NK-92 (cell line): ENCODE measurements around the gene PID1.

ENCODE experiments used
- DNase-seq: peaks from one replicate; lab custom pipeline; 2025; ENCODE audit not compliant: unreplicated experiment; lab: John Stamatoyannopoulos, UW

Gene PID1

GRCh38 chr2:229126066-229126465, 145.0 kb downstream of the PID1 start:
- no peak for DNase-seq

- no peak for DNase-seq
Measured at GRCh38 chr2:229124136-229124535, 147.0 kb downstream of the PID1 start.

- no peak for DNase-seq
Measured at GRCh38 chr2:229118927-229119326, 152.2 kb downstream of the PID1 start.

- DNase-seq = no peak
Measured at GRCh38 chr2:229118336-229118735, 152.8 kb downstream of the PID1 start.

- no peak for DNase-seq
Measured at GRCh38 chr2:229111744-229112143, 159.3 kb downstream of the PID1 start.

- no peak for DNase-seq
Measured at GRCh38 chr2:229109195-229109594, 161.9 kb downstream of the PID1 start.

GRCh38 chr2:229107601-229108000, 163.5 kb downstream of the PID1 start:
- DNase-seq = no peak

GRCh38 chr2:229104974-229105387, 166.1 kb downstream of the PID1 start:
- DNase-seq = no peak

- no peak for DNase-seq
Measured at GRCh38 chr2:229104025-229104424, 167.1 kb downstream of the PID1 start.

GRCh38 chr2:229101314-229101713, 169.8 kb downstream of the PID1 start:
- DNase-seq = no peak

- DNase-seq = no peak
Measured at GRCh38 chr2:229099231-229099630, 171.9 kb downstream of the PID1 start.

- no peak for DNase-seq
Measured at GRCh38 chr2:229098801-229099200, 172.3 kb downstream of the PID1 start.

GRCh38 chr2:229096409-229097066, 174.5 kb downstream of the PID1 start:
- DNase-seq = no peak

- DNase-seq = no peak
Measured at GRCh38 chr2:229095472-229095871, 175.6 kb downstream of the PID1 start.

GRCh38 chr2:229090225-229090624, 180.9 kb downstream of the PID1 start:
- DNase-seq = no peak

- no peak for DNase-seq
Measured at GRCh38 chr2:229089776-229090175, 181.3 kb downstream of the PID1 start.

- no peak for DNase-seq
Measured at GRCh38 chr2:229088966-229089700, 182.0 kb downstream of the PID1 start.

GRCh38 chr2:229088517-229088913, 182.6 kb downstream of the PID1 start:
- no peak for DNase-seq

- DNase-seq = no peak
Measured at GRCh38 chr2:229087843-229088516, 183.1 kb downstream of the PID1 start.

GRCh38 chr2:229087267-229087666, 183.8 kb downstream of the PID1 start:
- no peak for DNase-seq

GRCh38 chr2:229085439-229085838, 185.6 kb downstream of the PID1 start:
- no peak for DNase-seq

GRCh38 chr2:229084447-229084846, 186.6 kb downstream of the PID1 start:
- DNase-seq = no peak
